ENCODE data around the gene LAP3.
A peak's percentile ranks its signal among the peaks of the same experiment; 100 is the strongest.
"Not testable (repeated sequence)": the region's sequence is repeated elsewhere in the genome, so short reads cannot be mapped to it uniquely, and the experiment has no call there.

Gene LAP3

GRCh38 chr4:17562157-17562556 is 14.8 kb upstream of the LAP3 start:
- no peaks in the 10 kb centered on the region for H3K36me3 ChIP-seq (ENCODE audit: insufficient read depth, low read length)
- H3K27ac ChIP-seq (ENCODE audit: low read depth, low read length), result no peak overlapping the region
- no peak overlapping the region for H2AFZ ChIP-seq (ENCODE audit: low read length, unreplicated experiment)
- H3K27me3 ChIP-seq (ENCODE audit: insufficient read depth, low read length), result no peaks in the 10 kb centered on the region
- no peak overlapping the region for H3K4me3 ChIP-seq (ENCODE audit: low read depth, low read length)
- H3K79me2 ChIP-seq (ENCODE audit: control insufficient read depth, insufficient read depth, low read length, unreplicated experiment), result no peaks in the 10 kb centered on the region
- H3K4me1 ChIP-seq (ENCODE audit: control insufficient read depth, insufficient read depth, low read length, unreplicated experiment), result peaks cover 10% of the 10 kb centered on the region

GRCh38 chr4:17565846-17566245 is 11.2 kb upstream of the LAP3 start:
- Histone ChIP-seq H3K36me3 (ENCODE audit: insufficient read depth, low read length) (no peaks in the 10 kb centered on the region), H2AFZ (ENCODE audit: low read length, unreplicated experiment) (no peak overlapping the region), H3K27ac (ENCODE audit: low read depth, low read length) (no peak overlapping the region), H3K4me1 (ENCODE audit: control insufficient read depth, insufficient read depth, low read length, unreplicated experiment) (peaks cover 10% of the 10 kb centered on the region), H3K27me3 (ENCODE audit: insufficient read depth, low read length) (no peaks in the 10 kb centered on the region), H3K4me3 (ENCODE audit: low read depth, low read length) (no peak overlapping the region), H3K79me2 (ENCODE audit: control insufficient read depth, insufficient read depth, low read length, unreplicated experiment) (no peaks in the 10 kb centered on the region)

GRCh38 chr4:17567271-17567670 is 9.7 kb upstream of the LAP3 start:
- Histone ChIP-seq H2AFZ (ENCODE audit: low read length, unreplicated experiment) (no peak overlapping the region), H3K4me1 (ENCODE audit: control insufficient read depth, insufficient read depth, low read length, unreplicated experiment) (no peaks in the 10 kb centered on the region), H3K27me3 (ENCODE audit: insufficient read depth, low read length) (no peaks in the 10 kb centered on the region), H3K36me3 (ENCODE audit: insufficient read depth, low read length) (no peaks in the 10 kb centered on the region), H3K4me3 (ENCODE audit: low read depth, low read length) (no peak overlapping the region), H3K79me2 (ENCODE audit: control insufficient read depth, insufficient read depth, low read length, unreplicated experiment) (no peaks in the 10 kb centered on the region), H3K27ac (ENCODE audit: low read depth, low read length) (no peak overlapping the region)

GRCh38 chr4:17574206-17574605 is 2.8 kb upstream of the LAP3 start:
- H3K27ac ChIP-seq (ENCODE audit: low read depth, low read length), result no peak overlapping the region
- no peak overlapping the region for H2AFZ ChIP-seq (ENCODE audit: low read length, unreplicated experiment)
- peaks cover under 1% of the 10 kb centered on the region; the same call in 1 of the 2 replicates for H3K36me3 ChIP-seq (ENCODE audit: insufficient read depth, low read length)
- peaks cover 12% of the 10 kb centered on the region for H3K4me1 ChIP-seq (ENCODE audit: control insufficient read depth, insufficient read depth, low read length, unreplicated experiment)
- H3K4me3 ChIP-seq (ENCODE audit: low read depth, low read length), result no peak overlapping the region
- no peaks in the 10 kb centered on the region for H3K27me3 ChIP-seq (ENCODE audit: insufficient read depth, low read length)
- H3K79me2 ChIP-seq (ENCODE audit: control insufficient read depth, insufficient read depth, low read length, unreplicated experiment), result peaks cover 18% of the 10 kb centered on the region

GRCh38 chr4:17575177-17575576 is 1.8 kb upstream of the LAP3 start:
- not testable (repeated sequence) for H3K27me3 ChIP-seq (ENCODE audit: insufficient read depth, low read length); H3K4me3 ChIP-seq (ENCODE audit: low read depth, low read length); H3K27ac ChIP-seq (ENCODE audit: low read depth, low read length); H2AFZ ChIP-seq (ENCODE audit: low read length, unreplicated experiment); H3K36me3 ChIP-seq (ENCODE audit: insufficient read depth, low read length)
- peaks cover 27% of the 10 kb centered on the region for H3K79me2 ChIP-seq (ENCODE audit: control insufficient read depth, insufficient read depth, low read length, unreplicated experiment)
- H3K4me1 ChIP-seq (ENCODE audit: control insufficient read depth, insufficient read depth, low read length, unreplicated experiment), result peaks cover 19% of the 10 kb centered on the region

GRCh38 chr4:17577665-17578481 is 875 bp downstream of the LAP3 start:
- Histone ChIP-seq H3K79me2 (ENCODE audit: control insufficient read depth, insufficient read depth, low read length, unreplicated experiment) (peaks cover 50% of the 10 kb centered on the region), H3K27ac (ENCODE audit: low read depth, low read length) (peak overlapping the region; percentile 91), H3K27me3 (ENCODE audit: insufficient read depth, low read length) (no peaks in the 10 kb centered on the region), H3K4me1 (ENCODE audit: control insufficient read depth, insufficient read depth, low read length, unreplicated experiment) (peaks cover 37% of the 10 kb centered on the region), H3K36me3 (ENCODE audit: insufficient read depth, low read length) (peaks cover 27% of the 10 kb centered on the region), H3K4me3 (ENCODE audit: low read depth, low read length) (peak overlapping the region; percentile 96), H2AFZ (ENCODE audit: low read length, unreplicated experiment) (no peak overlapping the region)

- H3K4me1 ChIP-seq (ENCODE audit: control insufficient read depth, insufficient read depth, low read length, unreplicated experiment), result peaks cover 37% of the 10 kb centered on the region
- H3K79me2 ChIP-seq (ENCODE audit: control insufficient read depth, insufficient read depth, low read length, unreplicated experiment), result peaks cover 50% of the 10 kb centered on the region
- peak overlapping the region; percentile 96 for H3K4me3 ChIP-seq (ENCODE audit: low read depth, low read length)
- peak overlapping the region; percentile 91 for H3K27ac ChIP-seq (ENCODE audit: low read depth, low read length)
- peaks cover 33% of the 10 kb centered on the region for H3K36me3 ChIP-seq (ENCODE audit: insufficient read depth, low read length)
- H3K27me3 ChIP-seq (ENCODE audit: insufficient read depth, low read length), result no peaks in the 10 kb centered on the region
- no peak overlapping the region for H2AFZ ChIP-seq (ENCODE audit: low read length, unreplicated experiment)
Measured at GRCh38 chr4:17578482-17578891, 1.5 kb downstream of the LAP3 start.

GRCh38 chr4:17580969-17581368 is 4.0 kb downstream of the LAP3 start:
- H3K27ac ChIP-seq (ENCODE audit: low read depth, low read length), result peak overlapping the region; percentile 91
- H2AFZ ChIP-seq (ENCODE audit: low read length, unreplicated experiment), result no peak overlapping the region
- peaks cover 57% of the 10 kb centered on the region for H3K36me3 ChIP-seq (ENCODE audit: insufficient read depth, low read length)
- no peaks in the 10 kb centered on the region for H3K27me3 ChIP-seq (ENCODE audit: insufficient read depth, low read length)
- H3K79me2 ChIP-seq (ENCODE audit: control insufficient read depth, insufficient read depth, low read length, unreplicated experiment), result peaks cover 58% of the 10 kb centered on the region
- peaks cover 36% of the 10 kb centered on the region for H3K4me1 ChIP-seq (ENCODE audit: control insufficient read depth, insufficient read depth, low read length, unreplicated experiment)
- H3K4me3 ChIP-seq (ENCODE audit: low read depth, low read length), result peak overlapping the region; percentile 96

- H3K27me3 ChIP-seq (ENCODE audit: insufficient read depth, low read length), result no peaks in the 10 kb centered on the region
- no peak overlapping the region for H3K4me3 ChIP-seq (ENCODE audit: low read depth, low read length)
- peaks cover 31% of the 10 kb centered on the region for H3K4me1 ChIP-seq (ENCODE audit: control insufficient read depth, insufficient read depth, low read length, unreplicated experiment)
- H3K36me3 ChIP-seq (ENCODE audit: insufficient read depth, low read length), result peaks cover 77% of the 10 kb centered on the region
- no peak overlapping the region for H2AFZ ChIP-seq (ENCODE audit: low read length, unreplicated experiment)
- H3K79me2 ChIP-seq (ENCODE audit: control insufficient read depth, insufficient read depth, low read length, unreplicated experiment), result peaks cover 65% of the 10 kb centered on the region
- H3K27ac ChIP-seq (ENCODE audit: low read depth, low read length), result no peak overlapping the region
Measured at GRCh38 chr4:17583276-17583675, 6.3 kb downstream of the LAP3 start.

GRCh38 chr4:17583941-17584340 is 6.9 kb downstream of the LAP3 start:
- Histone ChIP-seq H3K4me3 (ENCODE audit: low read depth, low read length) (no peak overlapping the region), H3K36me3 (ENCODE audit: insufficient read depth, low read length) (peaks cover 83% of the 10 kb centered on the region), H3K79me2 (ENCODE audit: control insufficient read depth, insufficient read depth, low read length, unreplicated experiment) (peaks cover 58% of the 10 kb centered on the region), H3K27me3 (ENCODE audit: insufficient read depth, low read length) (no peaks in the 10 kb centered on the region), H3K4me1 (ENCODE audit: control insufficient read depth, insufficient read depth, low read length, unreplicated experiment) (peaks cover 28% of the 10 kb centered on the region), H3K27ac (ENCODE audit: low read depth, low read length) (no peak overlapping the region), H2AFZ (ENCODE audit: low read length, unreplicated experiment) (no peak overlapping the region)

GRCh38 chr4:17584521-17585213 is 7.7 kb downstream of the LAP3 start:
- Histone ChIP-seq H3K27ac (ENCODE audit: low read depth, low read length) (no peak overlapping the region), H3K79me2 (ENCODE audit: control insufficient read depth, insufficient read depth, low read length, unreplicated experiment) (peaks cover 53% of the 10 kb centered on the region), H3K4me3 (ENCODE audit: low read depth, low read length) (no peak overlapping the region), H2AFZ (ENCODE audit: low read length, unreplicated experiment) (no peak overlapping the region), H3K27me3 (ENCODE audit: insufficient read depth, low read length) (no peaks in the 10 kb centered on the region), H3K36me3 (ENCODE audit: insufficient read depth, low read length) (peaks cover 79% of the 10 kb centered on the region), H3K4me1 (ENCODE audit: control insufficient read depth, insufficient read depth, low read length, unreplicated experiment) (peaks cover 21% of the 10 kb centered on the region)

All from ACC112 (cell line).